NCI-H2196 treated with DMSO at 0.1 percent for 48 hours (cell line): ENCODE results near the gene RFC5.
"Not testable (repeated sequence)": the region's sequence is repeated elsewhere in the genome, so short reads cannot be mapped to it uniquely, and the experiment has no call there.

Experiments used
- DNase-seq: peaks from one replicate; lab custom pipeline; 2025; ENCODE audit not compliant: unreplicated experiment; lab: John Stamatoyannopoulos, UW

The RFC5 gene

DNA sequence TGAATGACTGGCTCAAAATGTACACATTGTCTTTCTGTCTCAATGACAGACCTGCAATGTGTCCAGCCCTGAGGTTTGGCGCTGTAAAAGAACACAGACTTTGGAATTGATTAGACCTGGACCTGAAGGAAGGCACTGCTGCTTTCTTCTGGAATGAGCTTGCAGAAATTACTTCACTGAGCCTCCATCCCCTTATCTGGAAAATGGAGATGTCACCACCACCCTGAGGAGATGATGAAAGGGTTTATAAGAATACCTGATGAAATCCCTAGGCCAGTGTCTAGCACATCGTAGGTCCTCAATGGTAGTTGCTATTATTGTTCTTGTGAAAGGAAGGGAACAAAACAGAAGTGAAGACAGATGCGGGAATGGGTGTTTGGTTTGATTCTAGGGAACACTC lies 54.1 kb downstream of the RFC5 start:
- no peak for DNase-seq

DNA sequence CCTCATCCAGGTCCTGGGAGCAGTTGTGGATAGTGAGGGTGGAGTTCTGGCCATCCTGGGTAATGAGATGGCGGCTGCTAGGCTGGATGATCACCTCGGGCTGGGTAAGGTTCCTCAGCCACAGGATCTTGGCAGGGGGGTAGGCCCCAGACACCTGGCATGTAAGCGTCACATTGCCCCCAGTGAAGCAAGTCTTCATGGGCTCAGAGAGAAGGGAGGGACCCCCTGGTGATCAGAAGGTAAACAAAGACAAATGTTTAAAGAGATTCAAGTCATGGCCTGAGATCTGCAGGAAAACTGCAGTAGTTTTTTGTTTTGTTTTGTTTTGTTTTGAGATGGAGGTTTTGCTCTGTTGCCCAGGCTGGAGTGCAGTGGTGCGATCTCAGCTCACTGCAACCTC lies 57.3 kb downstream of the RFC5 start:
- no peak for DNase-seq

DNA sequence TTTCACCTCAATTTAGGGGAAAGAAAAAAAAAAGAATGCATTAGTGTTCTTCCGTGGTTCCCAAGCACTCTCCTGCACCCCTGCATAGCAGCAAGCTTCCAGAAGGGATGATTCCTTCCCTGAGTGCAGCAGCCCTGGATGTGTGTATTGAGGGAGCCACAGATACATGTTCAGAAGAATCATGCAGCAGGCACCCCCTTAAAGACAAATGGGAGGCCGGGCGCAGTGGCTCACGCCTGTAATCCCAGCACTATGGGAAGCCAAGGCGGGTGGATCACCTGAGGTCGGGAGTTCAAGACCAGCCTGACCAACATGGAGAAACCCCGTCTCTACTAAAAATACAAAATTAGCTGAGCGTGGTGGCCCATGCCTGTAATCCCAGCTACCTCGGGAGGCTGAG lies 65.0 kb downstream of the RFC5 start:
- not testable (repeated sequence) for DNase-seq
